ENCODE results near the gene GRM4. TPM values are rescaled to one million over a fixed set of nuclear protein-coding genes. Genes with fewer than 3 reads are reported as not detected.

GRM4 gene
- total and polyA plus RNA-seq, 4 donors: not detected

GRCh38 chr6:33978412-33979150 lies 167.3 kb downstream of the GRM4 start (continued):
- TF ChIP-seq TAF1 (conservative IDR thresholded peaks at IDR 0.05) (no peak), HNF4A (conservative IDR thresholded peaks at IDR 0.05) (no peak), FOXA2 (IDR thresholded peaks at IDR 0.05) (no peak), SP1 (IDR thresholded peaks at IDR 0.05) (no peak), CTCF (IDR thresholded peaks at IDR 0.05; ENCODE audit: low read depth, low read length, missing input control) (no peak), GABPA (IDR thresholded peaks at IDR 0.05 in 1 of 2, conservative IDR thresholded peaks at IDR 0.05 in 1 of 2) (no peak), RAD21 (IDR thresholded peaks at IDR 0.05) (no peak), NR2F2 (IDR thresholded peaks at IDR 0.05) (no peak), EGR1 (IDR thresholded peaks at IDR 0.05; ENCODE audit: low read depth in 2 of 2) (no peak)

GRCh38 chr6:33977606-33978411 lies 168.1 kb downstream of the GRM4 start:
- WGBS: 92% methylated on average over 15 of the region's 15 CpGs
- TF ChIP-seq GABPA (IDR thresholded peaks at IDR 0.05 in 1 of 2, conservative IDR thresholded peaks at IDR 0.05 in 1 of 2) (no peak), HNF4G (IDR thresholded peaks at IDR 0.05) (no peak), FOXA2 (IDR thresholded peaks at IDR 0.05) (no peak), SP1 (IDR thresholded peaks at IDR 0.05) (no peak), JUND (IDR thresholded peaks at IDR 0.05) (no peak), YY1 (IDR thresholded peaks at IDR 0.05) (no peak), ZBTB33 (IDR thresholded peaks at IDR 0.05) (no peak), CTCF (IDR thresholded peaks at IDR 0.05; ENCODE audit: low read depth, low read length, missing input control) (no peak), REST (IDR thresholded peaks at IDR 0.05) (no peak), TAF1 (conservative IDR thresholded peaks at IDR 0.05) (no peak)
- H3K9me3 ChIP-seq (ENCODE audit: control insufficient read depth in 4 of 4, low read length in 3 of 4): no peaks in the 10 kb centered on the region
- DNase-seq (ENCODE audit: low spot score): peak; percentile 27
- peaks cover 0 to 2% (median 0%) of the 10 kb centered on the region in 4 donors for H3K27me3 ChIP-seq (ENCODE audit: control insufficient read depth in 4 of 4, insufficient read depth in 4 of 4, low read length in 3 of 4)
- no peak overlapping the region for H3K27ac ChIP-seq (ENCODE audit: low read depth in 1 of 2, low read length in 2 of 2)
- H3K36me3 ChIP-seq (ENCODE audit: control insufficient read depth in 4 of 4, insufficient read depth in 3 of 4, low read depth in 1 of 4, low read length in 3 of 4): no peaks in the 10 kb centered on the region
- H3K4me1 ChIP-seq (ENCODE audit: control insufficient read depth in 4 of 4, insufficient read depth in 4 of 4, low read length in 3 of 4): peaks cover 0 to 14% (median 4%) of the 10 kb centered on the region in 4 donors
- no peak overlapping the region for H3K4me3 ChIP-seq (ENCODE audit: low read depth in 1 of 3, low read length in 3 of 3)
- H3K9ac ChIP-seq (ENCODE audit: low read depth in 1 of 2, low read length in 2 of 2): no peak overlapping the region
